ENCODE data around the gene ILK.

DNA sequence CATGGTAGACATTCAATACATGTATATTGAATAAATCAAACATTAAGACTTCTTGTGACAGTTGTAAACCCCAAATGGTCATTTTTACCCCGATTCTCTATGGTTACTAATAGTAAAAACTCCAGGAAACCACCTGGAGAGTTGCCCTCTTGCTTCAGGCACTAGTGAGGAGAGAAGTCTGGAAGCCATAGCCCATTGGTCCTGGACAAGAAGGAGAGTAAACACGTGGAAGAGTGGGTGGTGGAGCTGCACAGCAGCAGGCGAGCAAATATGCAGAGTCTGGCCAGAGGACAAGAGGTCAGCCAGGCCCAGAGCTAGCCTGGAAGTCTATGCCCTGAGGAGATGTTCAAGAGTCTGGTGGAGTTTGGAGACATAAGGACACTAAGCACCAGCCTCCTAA is 34.3 kb downstream of the ILK start:
- TF ChIP-seq, protein P1, sequence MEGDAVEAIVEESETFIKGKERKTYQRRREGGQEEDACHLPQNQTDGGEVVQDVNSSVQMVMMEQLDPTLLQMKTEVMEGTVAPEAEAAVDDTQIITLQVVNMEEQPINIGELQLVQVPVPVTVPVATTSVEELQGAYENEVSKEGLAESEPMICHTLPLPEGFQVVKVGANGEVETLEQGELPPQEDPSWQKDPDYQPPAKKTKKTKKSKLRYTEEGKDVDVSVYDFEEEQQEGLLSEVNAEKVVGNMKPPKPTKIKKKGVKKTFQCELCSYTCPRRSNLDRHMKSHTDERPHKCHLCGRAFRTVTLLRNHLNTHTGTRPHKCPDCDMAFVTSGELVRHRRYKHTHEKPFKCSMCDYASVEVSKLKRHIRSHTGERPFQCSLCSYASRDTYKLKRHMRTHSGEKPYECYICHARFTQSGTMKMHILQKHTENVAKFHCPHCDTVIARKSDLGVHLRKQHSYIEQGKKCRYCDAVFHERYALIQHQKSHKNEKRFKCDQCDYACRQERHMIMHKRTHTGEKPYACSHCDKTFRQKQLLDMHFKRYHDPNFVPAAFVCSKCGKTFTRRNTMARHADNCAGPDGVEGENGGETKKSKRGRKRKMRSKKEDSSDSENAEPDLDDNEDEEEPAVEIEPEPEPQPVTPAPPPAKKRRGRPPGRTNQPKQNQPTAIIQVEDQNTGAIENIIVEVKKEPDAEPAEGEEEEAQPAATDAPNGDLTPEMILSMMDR (IDR thresholded peaks at IDR 0.05) = no peak
- no peak for TF ChIP-seq EZH2 (IDR thresholded peaks at IDR 0.05)
